Colonic mucosa (tissue), 4 donors: ENCODE measurements around the gene EDIL3. TPM values are rescaled to one million over a fixed set of nuclear protein-coding genes. Genes with fewer than 3 reads are reported as not detected.

Source experiments
- DNase-seq: peaks from one replicate; pipeline ENCODE4 v3.0.0-alpha.2; 2020
- H3K27ac ChIP-seq: fragments of 200-600 bp; one replicate; pipeline ENCODE4 v1.8.0; 2021
- H3K27me3 ChIP-seq: fragments of 200-600 bp; one replicate; pipeline ENCODE4 v1.8.0; 2021
- H3K36me3 ChIP-seq: fragments of 200-600 bp; one replicate; pipeline ENCODE4 v1.8.0; 2021
- H3K4me1 ChIP-seq: fragments of 200-600 bp; one replicate; pipeline ENCODE4 v1.8.0; 2021; ENCODE audit warnings: mild to moderate bottlenecking
- H3K4me3 ChIP-seq: fragments of 200-600 bp; one replicate; pipeline ENCODE4 v1.8.0; 2021
- H3K9ac ChIP-seq, 2 donors: one replicate each; pipeline ENCODE4 v1.7.0; 2013; ENCODE audit warnings: control low read depth in 2 of 2, low read depth in 2 of 2, low read length in 2 of 2
- H3K9me3 ChIP-seq: fragments of 200-600 bp; one replicate; pipeline ENCODE4 v1.8.0; 2021
- CTCF ChIP-seq: fragments of 200-600 bp; IDR thresholded peaks from one replicate; pipeline ENCODE4 v1.8.0; 2022; ENCODE audit warnings: antibody characterized with exemption, mild to moderate bottlenecking
- intact Hi-C: fragments of 100-400 bp; cut with DNase I; formaldehyde crosslinking; loops from one replicate; pipeline ENCODE4 v1.14.1; 2022
- total RNA-seq, 2 donors: library from RNA; stranded (reverse); fragmentation: NEBNext Ultra II Directional in 1 of 2; extraction: Animal tissue kit (Norgen Biotek cat#: 25700) in 1 of 2; gene quantifications; one replicate each; pipeline ENCODE4 v1.2.1, GENCODE V29; 2021
- donor health status: healthy.
- donor health status: DM: no; HTN: no; CAD: no.
- donor health status: DM: no; HTN: no; CAD: no.

The EDIL3 gene
- total RNA-seq, 2 donors from 2014 or later, result 23.6 to 27.5 TPM

- no peaks in the 10 kb centered on the region for H3K36me3 ChIP-seq
- no peak overlapping the region for H3K9ac ChIP-seq
- H3K4me1 ChIP-seq, result no peaks in the 10 kb centered on the region
- H3K27ac ChIP-seq, result no peak overlapping the region
- no peak for DNase-seq
- no peak overlapping the region for H3K4me3 ChIP-seq
- intact Hi-C loops, result no loop called here
- no peak for TF ChIP-seq CTCF
- no peaks in the 10 kb centered on the region for H3K27me3 ChIP-seq
- H3K9me3 ChIP-seq, result no peaks in the 10 kb centered on the region
Observed at GRCh38 chr5:84197538-84197937, 187.1 kb downstream of the EDIL3 start.

DNA sequence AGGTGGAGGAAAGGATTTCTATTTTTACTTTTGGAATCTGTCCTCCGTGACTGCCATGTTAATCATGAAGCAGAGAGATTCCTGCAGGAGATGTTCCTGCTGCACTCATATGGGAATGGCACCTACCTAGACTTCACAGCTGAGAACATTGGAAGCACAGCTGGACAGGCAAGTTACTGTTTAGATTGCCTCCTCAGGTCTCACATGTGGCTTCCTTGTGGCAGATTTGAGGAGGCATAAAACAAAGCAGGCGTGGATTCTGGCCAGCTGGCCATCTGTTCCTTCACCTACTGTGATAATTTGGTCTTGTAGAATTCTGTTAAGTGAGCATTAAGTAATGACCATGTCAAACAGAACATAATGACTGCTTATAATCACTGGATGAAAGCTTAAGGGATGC lies 193.4 kb downstream of the EDIL3 start:
- Histone ChIP-seq H3K9ac (no peak overlapping the region), H3K4me3 (no peak overlapping the region), H3K27me3 (no peaks in the 10 kb centered on the region), H3K36me3 (no peaks in the 10 kb centered on the region), H3K27ac (no peak overlapping the region), H3K4me1 (no peaks in the 10 kb centered on the region), H3K9me3 (no peaks in the 10 kb centered on the region)
- intact Hi-C loops, result no loop called here
- TF ChIP-seq CTCF, result no peak
- peak; percentile 27 for DNase-seq

DNA sequence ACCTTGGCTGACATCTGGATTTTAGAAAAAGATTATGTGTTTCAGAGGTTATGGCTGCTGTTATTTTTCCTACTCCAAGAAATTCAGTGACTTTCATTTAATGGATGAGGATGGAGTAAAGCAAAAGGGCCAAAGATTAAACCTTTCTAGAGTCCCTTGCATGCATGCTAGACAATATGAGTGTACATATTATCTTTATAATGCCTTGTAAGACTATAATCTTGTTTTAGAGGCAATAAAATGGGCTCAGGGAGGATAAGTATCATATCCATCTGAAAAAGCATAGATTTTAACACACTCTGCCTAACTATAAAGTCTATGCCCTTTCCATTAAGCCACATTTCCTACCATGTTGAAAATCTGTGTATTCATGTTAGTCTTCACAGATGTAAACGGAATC lies 199.8 kb downstream of the EDIL3 start:
- H3K27ac ChIP-seq, result no peak overlapping the region
- H3K9ac ChIP-seq, result no peak overlapping the region
- TF ChIP-seq CTCF, result no peak
- no peaks in the 10 kb centered on the region for H3K27me3 ChIP-seq
- H3K4me3 ChIP-seq, result no peak overlapping the region
- H3K9me3 ChIP-seq, result no peaks in the 10 kb centered on the region
- no peaks in the 10 kb centered on the region for H3K4me1 ChIP-seq
- intact Hi-C loops, result no loop called here
- no peak for DNase-seq
- H3K36me3 ChIP-seq, result no peaks in the 10 kb centered on the region

DNA sequence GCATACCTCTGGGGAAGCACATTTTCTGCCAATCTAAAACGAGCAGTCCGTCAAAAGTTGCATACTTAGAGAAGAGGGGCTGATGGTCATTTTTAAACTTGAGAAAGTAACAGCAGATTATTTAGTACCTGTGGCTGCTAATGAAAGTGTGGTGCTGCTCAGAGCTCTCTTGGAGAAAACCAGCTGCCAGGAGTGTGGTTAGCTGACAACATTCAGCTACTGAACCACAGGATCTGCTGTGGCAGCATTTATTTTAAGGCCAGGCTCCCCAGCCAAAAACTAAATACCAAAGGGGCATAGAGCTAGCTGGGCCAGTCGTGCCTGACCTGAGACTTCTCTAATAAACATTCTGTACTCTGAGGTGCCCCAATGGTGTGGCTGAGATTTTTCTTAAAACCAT lies 203.6 kb downstream of the EDIL3 start:
- no peak overlapping the region for H3K4me3 ChIP-seq
- intact Hi-C loops, result no loop called here
- no peak for TF ChIP-seq CTCF
- H3K4me1 ChIP-seq, result no peaks in the 10 kb centered on the region
- H3K27me3 ChIP-seq, result no peaks in the 10 kb centered on the region
- H3K9me3 ChIP-seq, result no peaks in the 10 kb centered on the region
- no peaks in the 10 kb centered on the region for H3K36me3 ChIP-seq
- no peak for DNase-seq
- H3K27ac ChIP-seq, result no peak overlapping the region
- no peak overlapping the region for H3K9ac ChIP-seq

- intact Hi-C loops, result no loop called here
- Histone ChIP-seq H3K9me3 (no peaks in the 10 kb centered on the region), H3K27me3 (no peaks in the 10 kb centered on the region), H3K4me1 (no peaks in the 10 kb centered on the region), H3K27ac (no peak overlapping the region), H3K36me3 (no peaks in the 10 kb centered on the region), H3K4me3 (no peak overlapping the region), H3K9ac (no peak overlapping the region)
- no peak for DNase-seq
- TF ChIP-seq CTCF, result no peak
Observed at GRCh38 chr5:84168841-84169240, 215.8 kb downstream of the EDIL3 start.

- Histone ChIP-seq H3K27me3 (no peaks in the 10 kb centered on the region), H3K36me3 (no peaks in the 10 kb centered on the region), H3K27ac (no peak overlapping the region), H3K4me1 (no peaks in the 10 kb centered on the region), H3K9ac (no peak overlapping the region), H3K4me3 (no peak overlapping the region), H3K9me3 (no peaks in the 10 kb centered on the region)
- intact Hi-C loops, result no loop called here
- no peak for DNase-seq
- no peak for TF ChIP-seq CTCF
Observed at GRCh38 chr5:84163671-84164070, 221.0 kb downstream of the EDIL3 start.
